Metanephros (tissue), 1 donor: ENCODE measurements around the gene KLHL41. TPM values are rescaled to one million over a fixed set of nuclear protein-coding genes. Genes with fewer than 3 reads are reported as not detected.

Source experiments
- total RNA-seq: library from RNA; depleted of rRNA; stranded (reverse); fragments of >200 nt; gene quantifications from one replicate; pipeline ENCODE4 v1.2.3, GENCODE V29; 2014

The KLHL41 gene
- 613 TPM for total RNA-seq

DNA sequence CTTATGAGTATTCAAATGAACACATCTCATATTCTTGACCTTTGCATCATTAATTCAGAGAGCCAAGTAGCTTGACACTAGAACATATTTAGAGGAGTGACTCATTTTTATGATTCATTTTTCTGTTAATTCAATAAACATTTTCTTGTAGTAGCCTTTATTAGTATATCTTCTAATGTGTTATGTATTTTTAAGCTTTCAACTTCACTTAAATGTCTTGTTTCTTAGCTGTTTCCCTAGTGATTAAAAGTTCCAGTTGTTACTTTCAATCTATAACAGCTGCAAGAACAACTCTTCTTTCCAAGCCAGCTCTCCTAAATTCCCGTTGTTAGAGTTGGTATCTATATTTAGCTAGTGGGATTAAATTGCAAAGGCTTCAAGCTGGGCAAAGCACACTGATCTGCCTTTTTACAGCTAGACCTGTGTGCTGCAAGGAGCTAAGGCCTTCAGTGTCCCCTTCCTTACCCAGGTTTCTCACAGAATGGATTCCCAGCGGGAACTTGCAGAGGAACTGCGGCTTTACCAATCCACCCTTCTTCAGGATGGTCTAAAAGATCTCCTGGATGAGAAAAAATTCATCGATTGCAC is at the start of gene KLHL41:
TSS of gene KLHL41 (plus strand) at position 405 of the 588 bp plus-strand sequence. CDS start at position 482, 77 bp downstream.

DNA sequence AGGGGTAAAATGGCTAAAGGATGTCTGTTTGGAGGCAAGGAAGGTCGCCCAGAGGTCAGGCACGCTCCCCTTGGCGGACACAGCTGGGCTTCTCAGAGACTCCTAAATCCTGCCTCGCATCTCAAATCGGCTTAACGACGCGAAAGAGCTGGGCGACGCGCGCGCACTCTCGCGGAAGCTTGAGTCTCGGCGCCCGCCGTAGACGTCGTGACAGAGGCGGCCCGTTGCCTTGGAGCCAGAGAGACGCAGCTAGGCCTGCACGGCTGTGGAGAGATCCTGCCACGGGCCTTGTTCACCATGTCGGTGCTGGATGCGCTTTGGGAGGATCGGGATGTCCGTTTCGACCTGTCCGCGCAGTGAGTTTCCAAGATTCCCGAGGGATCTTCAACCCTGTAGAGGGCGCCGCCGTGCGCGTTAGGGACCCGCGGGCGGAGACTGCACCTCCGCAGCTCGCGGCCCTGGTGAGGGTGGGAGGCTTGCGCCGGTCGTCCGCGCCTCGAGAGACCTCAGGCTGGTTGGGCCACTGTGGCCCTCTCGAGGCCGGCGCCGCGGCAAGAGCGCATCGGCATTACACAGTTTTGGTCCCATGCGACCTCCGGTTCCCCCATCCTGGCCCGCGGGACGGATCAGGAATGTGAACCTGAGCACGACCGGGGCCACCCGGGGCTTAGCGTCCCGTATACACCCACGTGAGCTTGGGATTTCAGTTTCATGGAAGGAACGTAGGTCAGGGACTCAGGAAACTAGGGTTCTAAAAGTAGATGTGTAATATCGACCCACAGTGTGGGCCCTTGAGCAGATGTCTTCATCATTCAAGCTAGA is 30.0 kb upstream of the KLHL41 start, which contains the start of gene BBS5:
TSS of gene BBS5 (plus strand) at position 238 of the 822 bp plus-strand sequence. CDS start at position 298, 60 bp downstream.

DNA sequence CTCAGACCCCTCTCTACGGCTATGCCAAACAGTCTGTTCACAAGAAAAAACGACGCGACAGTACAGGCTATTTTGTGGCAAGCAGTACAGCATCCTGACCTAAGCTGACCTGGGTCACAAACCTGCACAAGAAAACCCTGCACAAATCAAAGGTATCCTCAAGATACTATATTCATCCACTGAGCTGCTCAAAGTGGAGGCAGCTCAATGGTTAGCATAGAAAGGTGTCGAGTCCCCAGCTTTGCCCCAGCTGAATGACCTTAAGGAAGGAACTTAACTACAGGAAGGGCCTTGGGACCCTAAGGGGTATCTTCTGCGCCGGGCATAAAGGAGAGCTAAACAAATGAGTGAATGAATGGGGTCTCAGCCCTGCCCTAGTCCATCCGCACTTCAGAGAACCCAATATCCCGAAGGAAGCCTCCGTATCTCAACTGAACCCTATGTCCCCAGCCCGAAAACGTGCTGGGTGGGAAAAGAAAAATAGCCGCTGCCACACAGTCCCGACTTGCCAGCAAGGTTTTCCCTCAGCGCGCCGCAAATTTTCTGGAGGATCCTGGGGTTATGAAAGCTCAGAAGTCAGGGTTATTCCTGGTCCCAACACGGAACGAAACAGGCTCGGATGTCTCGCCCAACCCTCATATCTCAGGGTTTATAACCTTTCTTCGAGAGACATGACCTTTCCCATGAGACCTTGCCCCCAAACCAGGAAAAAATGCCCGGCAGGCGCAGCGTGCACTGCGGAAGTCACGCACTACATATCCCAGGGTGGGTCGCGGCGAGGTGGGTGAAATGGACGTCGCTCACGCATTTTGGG is 63.9 kb downstream of the KLHL41 start, which contains the start of gene FASTKD1:
TSS of gene FASTKD1 (minus strand) at position 706 of the 814 bp plus-strand sequence. CDS start 1,836 bp downstream, outside the sequence.

Other genes starting within 250 kb of the KLHL41 start
- 203 TPM for gene LRP2, start 147.2 kb upstream of the KLHL41 start, total RNA-seq
- gene BBS5, start 30.2 kb upstream of the KLHL41 start, total RNA-seq: 14.2 TPM
- gene FASTKD1, start 64.2 kb downstream of the KLHL41 start, total RNA-seq: 25.6 TPM
- 44.0 TPM for gene PPIG, start 74.6 kb downstream of the KLHL41 start, total RNA-seq
- gene CFAP210, start 184.7 kb downstream of the KLHL41 start, total RNA-seq: 0.23 TPM
- gene PHOSPHO2, start 184.8 kb downstream of the KLHL41 start, total RNA-seq: 10.0 TPM
- gene KLHL23, start 224.1 kb downstream of the KLHL41 start, total RNA-seq: 20.2 TPM